ENCODE measurements around the gene MSANTD2. TPM values are rescaled to one million over a fixed set of nuclear protein-coding genes. Genes with fewer than 3 reads are reported as not detected.

MSANTD2 gene
- total and polyA plus RNA-seq, 2 experiments from 2014 or later, result 18.7 to 34.4 TPM

DNA sequence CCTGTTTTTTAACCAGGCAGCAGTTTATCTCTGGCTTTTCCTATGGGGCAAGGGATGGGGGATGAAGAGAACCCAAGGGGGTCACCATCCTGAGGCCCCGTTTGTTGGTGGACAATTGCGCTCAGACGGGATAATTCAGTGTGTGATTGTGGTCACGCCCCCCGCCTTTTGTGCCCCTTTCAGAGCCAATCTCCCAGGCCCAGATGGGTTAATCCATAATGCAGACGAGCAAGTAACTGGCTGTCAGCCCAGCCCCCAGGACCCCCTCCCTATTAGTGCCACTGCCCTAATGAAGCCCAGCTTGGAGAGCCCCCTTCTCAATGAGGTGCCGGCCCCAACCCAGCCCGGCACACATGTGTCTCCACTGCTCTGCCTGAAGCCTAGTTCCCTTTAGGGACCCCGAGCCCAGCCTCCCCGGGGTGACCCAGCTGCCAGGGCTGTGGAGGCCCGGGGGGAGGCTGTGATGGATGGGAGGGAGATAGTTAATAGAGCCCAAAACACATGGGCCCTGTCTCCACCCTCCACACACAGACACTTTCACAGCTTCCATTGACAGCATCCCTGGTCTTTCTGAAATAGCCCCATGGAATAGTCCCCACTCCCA is 46.0 kb upstream of the MSANTD2 start:
- peaks cover 24% of the 10 kb centered on the region for H3K4me1 Mint-ChIP-seq
- peaks cover 100% of the 10 kb centered on the region for H3K27me3 ChIP-seq (ENCODE audit: insufficient read depth)
- peaks cover 15% of the 10 kb centered on the region; the same call in 1 of the 2 replicates for H3F3A ChIP-seq (replicated peaks; ENCODE audit: low read depth)
- ATAC-seq, result no peak
- peaks cover 26% of the 10 kb centered on the region for H4K20me1 ChIP-seq (replicated peaks; ENCODE audit: insufficient read depth)
- H3K4me3 ChIP-seq, result no peak overlapping the region
- no peaks in the 10 kb centered on the region for H3K79me2 ChIP-seq (replicated peaks; ENCODE audit: insufficient read depth)
- no peak overlapping the region for H3K4me2 ChIP-seq
- H2AFZ ChIP-seq, result no peak overlapping the region
- no peaks in the 10 kb centered on the region for H3K27me3 Mint-ChIP-seq (ENCODE audit: insufficient read depth, low read depth, poor library complexity)
- no peak overlapping the region for H3K27ac ChIP-seq (ENCODE audit: low read depth)
- peaks cover 4% of the 10 kb centered on the region; the same call in 1 of the 3 replicates for H3K9me3 Mint-ChIP-seq
- DNase-seq (ENCODE audit: low spot score), result no peak
- H3K4me3 Mint-ChIP-seq, result no peak overlapping the region
- H3K4me1 ChIP-seq (ENCODE audit: insufficient read depth), result peaks cover 17% of the 10 kb centered on the region
- TF ChIP-seq STAT1 (IDR thresholded peaks at IDR 0.05; ENCODE audit: unreplicated experiment), result no peak
- TF ChIP-seq JUNB (IDR thresholded peaks at IDR 0.05; ENCODE audit: unreplicated experiment), result no peak
- TF ChIP-seq, protein P1, sequence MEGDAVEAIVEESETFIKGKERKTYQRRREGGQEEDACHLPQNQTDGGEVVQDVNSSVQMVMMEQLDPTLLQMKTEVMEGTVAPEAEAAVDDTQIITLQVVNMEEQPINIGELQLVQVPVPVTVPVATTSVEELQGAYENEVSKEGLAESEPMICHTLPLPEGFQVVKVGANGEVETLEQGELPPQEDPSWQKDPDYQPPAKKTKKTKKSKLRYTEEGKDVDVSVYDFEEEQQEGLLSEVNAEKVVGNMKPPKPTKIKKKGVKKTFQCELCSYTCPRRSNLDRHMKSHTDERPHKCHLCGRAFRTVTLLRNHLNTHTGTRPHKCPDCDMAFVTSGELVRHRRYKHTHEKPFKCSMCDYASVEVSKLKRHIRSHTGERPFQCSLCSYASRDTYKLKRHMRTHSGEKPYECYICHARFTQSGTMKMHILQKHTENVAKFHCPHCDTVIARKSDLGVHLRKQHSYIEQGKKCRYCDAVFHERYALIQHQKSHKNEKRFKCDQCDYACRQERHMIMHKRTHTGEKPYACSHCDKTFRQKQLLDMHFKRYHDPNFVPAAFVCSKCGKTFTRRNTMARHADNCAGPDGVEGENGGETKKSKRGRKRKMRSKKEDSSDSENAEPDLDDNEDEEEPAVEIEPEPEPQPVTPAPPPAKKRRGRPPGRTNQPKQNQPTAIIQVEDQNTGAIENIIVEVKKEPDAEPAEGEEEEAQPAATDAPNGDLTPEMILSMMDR (conservative IDR thresholded peaks at IDR 0.05; ENCODE audit: low read depth in 2 of 2), result no peak
- TF ChIP-seq, protein P2, sequence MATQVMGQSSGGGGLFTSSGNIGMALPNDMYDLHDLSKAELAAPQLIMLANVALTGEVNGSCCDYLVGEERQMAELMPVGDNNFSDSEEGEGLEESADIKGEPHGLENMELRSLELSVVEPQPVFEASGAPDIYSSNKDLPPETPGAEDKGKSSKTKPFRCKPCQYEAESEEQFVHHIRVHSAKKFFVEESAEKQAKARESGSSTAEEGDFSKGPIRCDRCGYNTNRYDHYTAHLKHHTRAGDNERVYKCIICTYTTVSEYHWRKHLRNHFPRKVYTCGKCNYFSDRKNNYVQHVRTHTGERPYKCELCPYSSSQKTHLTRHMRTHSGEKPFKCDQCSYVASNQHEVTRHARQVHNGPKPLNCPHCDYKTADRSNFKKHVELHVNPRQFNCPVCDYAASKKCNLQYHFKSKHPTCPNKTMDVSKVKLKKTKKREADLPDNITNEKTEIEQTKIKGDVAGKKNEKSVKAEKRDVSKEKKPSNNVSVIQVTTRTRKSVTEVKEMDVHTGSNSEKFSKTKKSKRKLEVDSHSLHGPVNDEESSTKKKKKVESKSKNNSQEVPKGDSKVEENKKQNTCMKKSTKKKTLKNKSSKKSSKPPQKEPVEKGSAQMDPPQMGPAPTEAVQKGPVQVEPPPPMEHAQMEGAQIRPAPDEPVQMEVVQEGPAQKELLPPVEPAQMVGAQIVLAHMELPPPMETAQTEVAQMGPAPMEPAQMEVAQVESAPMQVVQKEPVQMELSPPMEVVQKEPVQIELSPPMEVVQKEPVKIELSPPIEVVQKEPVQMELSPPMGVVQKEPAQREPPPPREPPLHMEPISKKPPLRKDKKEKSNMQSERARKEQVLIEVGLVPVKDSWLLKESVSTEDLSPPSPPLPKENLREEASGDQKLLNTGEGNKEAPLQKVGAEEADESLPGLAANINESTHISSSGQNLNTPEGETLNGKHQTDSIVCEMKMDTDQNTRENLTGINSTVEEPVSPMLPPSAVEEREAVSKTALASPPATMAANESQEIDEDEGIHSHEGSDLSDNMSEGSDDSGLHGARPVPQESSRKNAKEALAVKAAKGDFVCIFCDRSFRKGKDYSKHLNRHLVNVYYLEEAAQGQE (IDR thresholded peaks at IDR 0.05; ENCODE audit: unreplicated experiment), result no peak
- TF ChIP-seq, protein P3, sequence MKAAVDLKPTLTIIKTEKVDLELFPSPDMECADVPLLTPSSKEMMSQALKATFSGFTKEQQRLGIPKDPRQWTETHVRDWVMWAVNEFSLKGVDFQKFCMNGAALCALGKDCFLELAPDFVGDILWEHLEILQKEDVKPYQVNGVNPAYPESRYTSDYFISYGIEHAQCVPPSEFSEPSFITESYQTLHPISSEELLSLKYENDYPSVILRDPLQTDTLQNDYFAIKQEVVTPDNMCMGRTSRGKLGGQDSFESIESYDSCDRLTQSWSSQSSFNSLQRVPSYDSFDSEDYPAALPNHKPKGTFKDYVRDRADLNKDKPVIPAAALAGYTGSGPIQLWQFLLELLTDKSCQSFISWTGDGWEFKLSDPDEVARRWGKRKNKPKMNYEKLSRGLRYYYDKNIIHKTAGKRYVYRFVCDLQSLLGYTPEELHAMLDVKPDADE (IDR thresholded peaks at IDR 0.05), result no peak
- TF ChIP-seq ZNF331 (CRISPR knock-in tag; IDR thresholded peaks at IDR 0.05; ENCODE audit: low read depth), result no peak
- no peak for TF ChIP-seq ZNF114 (CRISPR knock-in tag; IDR thresholded peaks at IDR 0.05)
- TF ChIP-seq EZH2 (IDR thresholded peaks at IDR 0.05; ENCODE audit: low read depth, unreplicated experiment), result no peak
- TF ChIP-seq EZH2phosphoT487 (IDR thresholded peaks at IDR 0.05; ENCODE audit: unreplicated experiment), result no peak
- no peak for TF ChIP-seq CREB1 (CRISPR knock-in tag; IDR thresholded peaks at IDR 0.05; ENCODE audit: low read depth)
- no peak for TF ChIP-seq NANOG (IDR thresholded peaks at IDR 0.05; ENCODE audit: borderline replicate concordance)
- TF ChIP-seq, protein P4, sequence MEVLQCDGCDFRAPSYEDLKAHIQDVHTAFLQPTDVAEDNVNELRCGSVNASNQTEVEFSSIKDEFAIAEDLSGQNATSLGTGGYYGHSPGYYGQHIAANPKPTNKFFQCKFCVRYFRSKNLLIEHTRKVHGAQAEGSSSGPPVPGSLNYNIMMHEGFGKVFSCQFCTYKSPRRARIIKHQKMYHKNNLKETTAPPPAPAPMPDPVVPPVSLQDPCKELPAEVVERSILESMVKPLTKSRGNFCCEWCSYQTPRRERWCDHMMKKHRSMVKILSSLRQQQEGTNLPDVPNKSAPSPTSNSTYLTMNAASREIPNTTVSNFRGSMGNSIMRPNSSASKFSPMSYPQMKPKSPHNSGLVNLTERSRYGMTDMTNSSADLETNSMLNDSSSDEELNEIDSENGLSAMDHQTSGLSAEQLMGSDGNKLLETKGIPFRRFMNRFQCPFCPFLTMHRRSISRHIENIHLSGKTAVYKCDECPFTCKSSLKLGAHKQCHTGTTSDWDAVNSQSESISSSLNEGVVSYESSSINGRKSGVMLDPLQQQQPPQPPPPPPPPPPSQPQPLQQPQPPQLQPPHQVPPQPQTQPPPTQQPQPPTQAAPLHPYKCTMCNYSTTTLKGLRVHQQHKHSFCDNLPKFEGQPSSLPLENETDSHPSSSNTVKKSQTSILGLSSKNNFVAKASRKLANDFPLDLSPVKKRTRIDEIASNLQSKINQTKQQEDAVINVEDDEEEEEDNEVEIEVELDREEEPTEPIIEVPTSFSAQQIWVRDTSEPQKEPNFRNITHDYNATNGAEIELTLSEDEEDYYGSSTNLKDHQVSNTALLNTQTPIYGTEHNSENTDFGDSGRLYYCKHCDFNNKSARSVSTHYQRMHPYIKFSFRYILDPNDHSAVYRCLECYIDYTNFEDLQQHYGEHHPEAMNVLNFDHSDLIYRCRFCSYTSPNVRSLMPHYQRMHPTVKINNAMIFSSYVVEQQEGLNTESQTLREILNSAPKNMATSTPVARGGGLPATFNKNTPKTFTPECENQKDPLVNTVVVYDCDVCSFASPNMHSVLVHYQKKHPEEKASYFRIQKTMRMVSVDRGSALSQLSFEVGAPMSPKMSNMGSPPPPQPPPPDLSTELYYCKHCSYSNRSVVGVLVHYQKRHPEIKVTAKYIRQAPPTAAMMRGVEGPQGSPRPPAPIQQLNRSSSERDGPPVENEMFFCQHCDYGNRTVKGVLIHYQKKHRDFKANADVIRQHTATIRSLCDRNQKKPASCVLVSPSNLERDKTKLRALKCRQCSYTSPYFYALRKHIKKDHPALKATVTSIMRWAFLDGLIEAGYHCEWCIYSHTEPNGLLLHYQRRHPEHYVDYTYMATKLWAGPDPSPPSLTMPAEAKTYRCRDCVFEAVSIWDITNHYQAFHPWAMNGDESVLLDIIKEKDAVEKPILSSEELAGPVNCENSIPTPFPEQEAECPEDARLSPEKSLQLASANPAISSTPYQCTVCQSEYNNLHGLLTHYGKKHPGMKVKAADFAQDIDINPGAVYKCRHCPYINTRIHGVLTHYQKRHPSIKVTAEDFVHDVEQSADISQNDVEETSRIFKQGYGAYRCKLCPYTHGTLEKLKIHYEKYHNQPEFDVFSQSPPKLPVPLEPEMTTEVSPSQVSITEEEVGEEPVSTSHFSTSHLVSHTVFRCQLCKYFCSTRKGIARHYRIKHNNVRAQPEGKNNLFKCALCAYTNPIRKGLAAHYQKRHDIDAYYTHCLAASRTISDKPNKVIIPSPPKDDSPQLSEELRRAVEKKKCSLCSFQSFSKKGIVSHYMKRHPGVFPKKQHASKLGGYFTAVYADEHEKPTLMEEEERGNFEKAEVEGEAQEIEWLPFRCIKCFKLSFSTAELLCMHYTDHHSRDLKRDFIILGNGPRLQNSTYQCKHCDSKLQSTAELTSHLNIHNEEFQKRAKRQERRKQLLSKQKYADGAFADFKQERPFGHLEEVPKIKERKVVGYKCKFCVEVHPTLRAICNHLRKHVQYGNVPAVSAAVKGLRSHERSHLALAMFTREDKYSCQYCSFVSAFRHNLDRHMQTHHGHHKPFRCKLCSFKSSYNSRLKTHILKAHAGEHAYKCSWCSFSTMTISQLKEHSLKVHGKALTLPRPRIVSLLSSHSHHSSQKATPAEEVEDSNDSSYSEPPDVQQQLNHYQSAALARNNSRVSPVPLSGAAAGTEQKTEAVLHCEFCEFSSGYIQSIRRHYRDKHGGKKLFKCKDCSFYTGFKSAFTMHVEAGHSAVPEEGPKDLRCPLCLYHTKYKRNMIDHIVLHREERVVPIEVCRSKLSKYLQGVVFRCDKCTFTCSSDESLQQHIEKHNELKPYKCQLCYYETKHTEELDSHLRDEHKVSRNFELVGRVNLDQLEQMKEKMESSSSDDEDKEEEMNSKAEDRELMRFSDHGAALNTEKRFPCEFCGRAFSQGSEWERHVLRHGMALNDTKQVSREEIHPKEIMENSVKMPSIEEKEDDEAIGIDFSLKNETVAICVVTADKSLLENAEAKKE (CRISPR knock-in tag; IDR thresholded peaks at IDR 0.05), result no peak
- TF ChIP-seq POLR2AphosphoS5 (IDR thresholded peaks at IDR 0.05; ENCODE audit: low read depth), result no peak
- no peaks in the 10 kb centered on the region for H3K36me3 Mint-ChIP-seq (ENCODE audit: low read depth)
- no peaks in the 10 kb centered on the region for H3K9me2 ChIP-seq (ENCODE audit: insufficient read depth)
- H3K36me3 ChIP-seq (ENCODE audit: insufficient read depth), result no peaks in the 10 kb centered on the region
- H3K27ac Mint-ChIP-seq, result no peak overlapping the region
